CD14-positive monocyte (primary cell): Measurements from ENCODE around the gene FIBCD1. TPM values are rescaled to one million over a fixed set of nuclear protein-coding genes. Genes with fewer than 3 reads are reported as not detected.

Source experiments
- DNase-seq, 3 donors: peaks; one replicate each; pipeline ENCODE4 v3.0.0-alpha.2; 2011 to 2022
- H2AFZ ChIP-seq: 2 replicates; pipeline ENCODE4 v1.6.0; 2012; ENCODE audit warnings: mild to moderate bottlenecking, low read depth, low read length, inconsistent platforms; ENCODE audit not compliant: insufficient read depth, poor library complexity, severe bottlenecking
- H3K27ac ChIP-seq, 2 donors: 1 replicate in 1 of 2; 2 replicates in 1 of 2; pipeline ENCODE4 v1.5.1; 2012 to 2013; ENCODE audit warnings: low read length in 2 of 2, control low read depth in 1 of 2, inconsistent platforms in 1 of 2, low read depth in 1 of 2, mild to moderate bottlenecking in 1 of 2
- H3K27me3 ChIP-seq, 2 donors: one replicate each; pipeline versions ENCODE4 v1.6.0 to v1.6.1; 2011 to 2013; ENCODE audit warnings: low read length in 2 of 2; ENCODE audit not compliant: control insufficient read depth in 2 of 2, insufficient read depth in 2 of 2
- H3K36me3 ChIP-seq, 2 donors: replicated peaks in 1 of 2; 1 replicate in 1 of 2; 2 replicates in 1 of 2; pipeline versions ENCODE4 v1.5.1 to v1.6.1; 2012 to 2013; ENCODE audit warnings: low read length in 2 of 2, control low read depth in 1 of 2, inconsistent platforms in 1 of 2, mild to moderate bottlenecking in 1 of 2; ENCODE audit not compliant: insufficient read depth in 2 of 2, control insufficient read depth in 1 of 2
- H3K4me1 ChIP-seq, 2 donors: 1 replicate in 1 of 2; 2 replicates in 1 of 2; pipeline versions ENCODE4 v1.5.1 to v1.6.1; 2012 to 2013; ENCODE audit warnings: low read length in 2 of 2, control low read depth in 1 of 2, inconsistent platforms in 1 of 2, mild to moderate bottlenecking in 1 of 2, moderate library complexity in 1 of 2; ENCODE audit not compliant: insufficient read depth in 2 of 2, control insufficient read depth in 1 of 2
- H3K4me2 ChIP-seq: replicated peaks from 2 replicates; pipeline ENCODE3; 2012; ENCODE audit warnings: low read length, moderate library complexity, mild to moderate bottlenecking; ENCODE audit not compliant: poor library complexity, severe bottlenecking; ENCODE audit errors: extremely low read depth
- H3K4me3 ChIP-seq, 3 experiments: fragments of 200-600 bp in 1 of 3; sonication (generic) in 1 of 3; replicated peaks in 1 of 3; 1 replicate in 2 of 3; 2 replicates in 1 of 3; pipeline ENCODE4 v1.5.1; 2011 to 2013; ENCODE audit warnings: low read length in 3 of 3, mild to moderate bottlenecking in 3 of 3, control low read depth in 2 of 3, low read depth in 2 of 3, inconsistent platforms in 1 of 3, moderate library complexity in 1 of 3
- H3K79me2 ChIP-seq: 2 replicates; pipeline ENCODE4 v1.6.0; 2012; ENCODE audit warnings: mild to moderate bottlenecking, control low read depth, inconsistent platforms, low read length, moderate library complexity; ENCODE audit not compliant: insufficient read depth
- H3K9ac ChIP-seq: 2 replicates; pipeline ENCODE4 v1.6.0; 2017; ENCODE audit warnings: low read length, mild to moderate bottlenecking; ENCODE audit not compliant: insufficient read depth, poor library complexity, severe bottlenecking
- H3K9me3 ChIP-seq, 2 donors: replicated peaks in 1 of 2; 1 replicate in 1 of 2; 2 replicates in 1 of 2; pipeline versions ENCODE4 v1.5.1 to v1.6.1; 2012 to 2013; ENCODE audit warnings: low read length in 2 of 2, control low read depth in 1 of 2; ENCODE audit not compliant: control insufficient read depth in 1 of 2, insufficient read depth in 1 of 2
- H4K20me1 ChIP-seq: 2 replicates; pipeline ENCODE4 v1.6.0; 2012; ENCODE audit warnings: mild to moderate bottlenecking, low read length, control low read depth, moderate library complexity; ENCODE audit not compliant: insufficient read depth
- H3K27ac Mint-ChIP-seq, 7 donors: one replicate each; pipeline ENCODE4 v1.8.0; 2020; ENCODE audit warnings: mild to moderate bottlenecking in 7 of 7, mixed read lengths in 7 of 7, moderate library complexity in 6 of 7, inconsistent platforms in 2 of 7
- H3K27me3 Mint-ChIP-seq, 3 donors: one replicate each; pipeline ENCODE4 v1.8.0; 2021 to 2022; ENCODE audit warnings: low read depth in 3 of 3, mild to moderate bottlenecking in 3 of 3, mixed read lengths in 3 of 3, moderate library complexity in 3 of 3, inconsistent platforms in 1 of 3
- H3K36me3 Mint-ChIP-seq, 2 donors: one replicate each; pipeline ENCODE4 v1.8.0; 2020; ENCODE audit warnings: mixed read lengths in 2 of 2, inconsistent platforms in 1 of 2, mild to moderate bottlenecking in 1 of 2
- H3K4me1 Mint-ChIP-seq: one replicate; pipeline ENCODE4 v1.8.0; 2020; ENCODE audit warnings: mild to moderate bottlenecking, mixed read lengths
- H3K4me3 Mint-ChIP-seq, 2 donors: one replicate each; pipeline ENCODE4 v1.8.0; 2020; ENCODE audit warnings: mild to moderate bottlenecking in 2 of 2, mixed read lengths in 2 of 2, moderate library complexity in 1 of 2
- H3K9me3 Mint-ChIP-seq, 7 donors: one replicate each; pipeline ENCODE4 v1.8.0; 2020 to 2022; ENCODE audit warnings: mixed read lengths in 7 of 7, mild to moderate bottlenecking in 6 of 7, moderate library complexity in 6 of 7, inconsistent platforms in 2 of 7
- WGBS: methylation state at CpG from one replicate; pipeline ENCODE4 v1.1.5; 2013; ENCODE audit warnings: missing lambda C conversion rate; ENCODE audit not compliant: insufficient coverage; 5-methylcytosine and 5-hydroxymethylcytosine counted together
- intact Hi-C, 2 donors: fragments of 100-400 bp; cut with micrococcal nuclease; formaldehyde crosslinking; loops; one replicate each; pipeline versions ENCODE4 v1.15.0 to v1.15.1; 2023
- polyA plus RNA-seq, 3 donors: library from polyadenylated mRNA; depleted of rRNA in 1 of 3; unstranded in 2 of 3; stranded (reverse) in 1 of 3; fragments of 300-500 nt in 2 of 3; fragments of >200 nt in 1 of 3; fragmentation: Illumina TruSeq in 2 of 3; gene quantifications; 1 replicate in 2 of 3; 2 replicates in 1 of 3; pipeline ENCODE4 v1.2.3, GENCODE V29; 2012 to 2021
- TF ChIP-seq, protein P1 (sequence below): fragments of 200-600 bp; IDR thresholded peaks from one replicate; pipeline ENCODE4 v1.8.0; 2022; ENCODE audit warnings: antibody characterized with exemption, mild to moderate bottlenecking

The FIBCD1 gene
- polyA plus RNA-seq, 3 donors: not detected

DNA sequence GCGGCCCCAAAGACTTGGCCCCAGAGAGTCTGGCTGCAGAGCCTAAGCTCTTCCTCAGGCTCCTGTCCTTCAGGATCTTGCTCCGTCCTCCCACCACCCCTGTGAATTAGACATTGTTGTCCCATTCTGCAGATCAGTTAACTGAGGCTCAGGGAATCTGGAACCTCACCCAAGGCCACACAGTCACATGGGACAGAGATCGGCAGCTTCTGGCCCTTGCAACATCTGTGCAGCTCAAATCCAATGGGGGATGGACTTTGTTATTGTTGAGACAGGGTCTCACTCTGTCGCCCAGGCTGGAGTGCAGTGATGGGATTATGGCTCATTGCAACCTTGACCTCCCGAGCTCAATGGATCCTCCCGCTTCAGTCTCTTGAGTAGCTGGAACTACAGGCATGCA, 46.0 kb upstream of the FIBCD1 start:
- intact Hi-C loops: no loop called here
- Mint-ChIP-seq H3K9me3 (peaks cover 0 to 3% (median 0%) of the 10 kb centered on the region in 7 donors), H3K36me3 (no peaks in the 10 kb centered on the region), H3K4me1 (peaks cover 21% of the 10 kb centered on the region), H3K27me3 (peaks cover 0 to 3% (median 2%) of the 10 kb centered on the region in 3 donors), H3K4me3 (no peak overlapping the region), H3K27ac (no peak overlapping the region)
- no peaks in the 10 kb centered on the region for H3K36me3 ChIP-seq
- no peak overlapping the region for H3K9ac ChIP-seq
- no peaks in the 10 kb centered on the region for H3K79me2 ChIP-seq
- H3K4me3 ChIP-seq: no peak overlapping the region
- TF ChIP-seq, protein P1, sequence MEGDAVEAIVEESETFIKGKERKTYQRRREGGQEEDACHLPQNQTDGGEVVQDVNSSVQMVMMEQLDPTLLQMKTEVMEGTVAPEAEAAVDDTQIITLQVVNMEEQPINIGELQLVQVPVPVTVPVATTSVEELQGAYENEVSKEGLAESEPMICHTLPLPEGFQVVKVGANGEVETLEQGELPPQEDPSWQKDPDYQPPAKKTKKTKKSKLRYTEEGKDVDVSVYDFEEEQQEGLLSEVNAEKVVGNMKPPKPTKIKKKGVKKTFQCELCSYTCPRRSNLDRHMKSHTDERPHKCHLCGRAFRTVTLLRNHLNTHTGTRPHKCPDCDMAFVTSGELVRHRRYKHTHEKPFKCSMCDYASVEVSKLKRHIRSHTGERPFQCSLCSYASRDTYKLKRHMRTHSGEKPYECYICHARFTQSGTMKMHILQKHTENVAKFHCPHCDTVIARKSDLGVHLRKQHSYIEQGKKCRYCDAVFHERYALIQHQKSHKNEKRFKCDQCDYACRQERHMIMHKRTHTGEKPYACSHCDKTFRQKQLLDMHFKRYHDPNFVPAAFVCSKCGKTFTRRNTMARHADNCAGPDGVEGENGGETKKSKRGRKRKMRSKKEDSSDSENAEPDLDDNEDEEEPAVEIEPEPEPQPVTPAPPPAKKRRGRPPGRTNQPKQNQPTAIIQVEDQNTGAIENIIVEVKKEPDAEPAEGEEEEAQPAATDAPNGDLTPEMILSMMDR: no peak
- H3K27ac ChIP-seq: no peak overlapping the region
- no peak overlapping the region for H3K4me2 ChIP-seq
- H3K27me3 ChIP-seq: no peaks in the 10 kb centered on the region
- DNase-seq: no peak
- H3K4me1 ChIP-seq: peaks cover 18 to 19% of the 10 kb centered on the region in 2 donors
- WGBS: 93% methylated on average over 6 of the region's 6 CpGs
- no peaks in the 10 kb centered on the region for H3K9me3 ChIP-seq
- H2AFZ ChIP-seq: no peak overlapping the region
- H4K20me1 ChIP-seq: no peaks in the 10 kb centered on the region

DNA sequence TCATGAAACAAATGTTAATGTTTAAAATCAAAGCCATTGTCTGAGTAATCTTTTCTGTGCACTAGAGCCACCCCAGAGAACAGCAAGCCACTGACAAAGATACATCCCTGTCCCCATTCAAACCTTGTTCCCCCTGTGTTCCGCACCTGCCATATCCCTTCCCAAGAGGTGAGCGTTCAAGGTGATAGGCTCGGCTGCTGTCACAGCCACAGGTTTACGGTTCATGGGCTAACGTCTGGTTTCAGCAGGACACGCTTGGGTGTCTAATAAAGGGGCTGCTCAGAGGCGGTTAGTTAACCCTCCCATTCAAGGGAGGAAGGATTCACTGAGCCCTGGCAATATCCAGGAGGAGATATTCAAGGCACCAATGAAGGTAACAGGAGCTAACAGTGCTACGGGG, 45.5 kb upstream of the FIBCD1 start:
- H3K9me3 Mint-ChIP-seq: peaks cover 0 to 3% (median 0%) of the 10 kb centered on the region in 7 donors
- H3K4me1 ChIP-seq: peaks cover 23% of the 10 kb centered on the region in 2 donors
- H3K9me3 ChIP-seq: no peaks in the 10 kb centered on the region
- WGBS: 100% methylated on average over 1 of the region's 8 CpGs
- no peak for DNase-seq
- no peaks in the 10 kb centered on the region for H3K36me3 Mint-ChIP-seq
- no peak overlapping the region for H3K27ac Mint-ChIP-seq
- peaks cover 0 to 3% (median 2%) of the 10 kb centered on the region in 3 donors for H3K27me3 Mint-ChIP-seq
- H3K79me2 ChIP-seq: no peaks in the 10 kb centered on the region
- H3K27ac ChIP-seq: no peak overlapping the region
- TF ChIP-seq, protein P1: no peak
- no peak overlapping the region for H2AFZ ChIP-seq
- H3K27me3 ChIP-seq: no peaks in the 10 kb centered on the region
- intact Hi-C loops: no loop called here
- no peak overlapping the region for H3K4me3 ChIP-seq
- H3K36me3 ChIP-seq: no peaks in the 10 kb centered on the region
- H3K9ac ChIP-seq: no peak overlapping the region
- no peak overlapping the region for H3K4me3 Mint-ChIP-seq
- peaks cover 25% of the 10 kb centered on the region for H3K4me1 Mint-ChIP-seq
- no peaks in the 10 kb centered on the region for H4K20me1 ChIP-seq
- H3K4me2 ChIP-seq: no peak overlapping the region
